ENCODE data around the gene ATP4B.

ATP4B gene

DNA sequence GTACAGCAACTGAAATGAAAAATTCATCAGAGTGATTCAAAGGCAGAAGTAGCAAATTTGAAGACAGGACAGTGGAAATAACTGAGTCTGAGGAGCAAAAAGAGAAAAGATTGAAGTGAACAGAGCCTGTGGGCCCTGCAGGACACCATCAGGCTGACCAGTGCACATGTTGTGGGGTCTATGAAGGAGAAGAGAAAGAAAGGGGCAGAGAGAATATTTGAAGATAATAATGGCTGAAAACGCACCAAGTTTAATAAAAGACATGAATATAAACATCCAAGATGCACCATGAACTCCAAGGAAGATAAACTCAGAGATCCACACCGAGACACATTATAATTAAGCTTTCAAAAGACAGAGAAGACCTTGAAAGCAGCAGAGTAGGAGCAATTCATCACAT, 15.4 kb downstream of the ATP4B start:
- no peak for DNase-seq (ENCODE audit: low read depth, low spot score)

DNA sequence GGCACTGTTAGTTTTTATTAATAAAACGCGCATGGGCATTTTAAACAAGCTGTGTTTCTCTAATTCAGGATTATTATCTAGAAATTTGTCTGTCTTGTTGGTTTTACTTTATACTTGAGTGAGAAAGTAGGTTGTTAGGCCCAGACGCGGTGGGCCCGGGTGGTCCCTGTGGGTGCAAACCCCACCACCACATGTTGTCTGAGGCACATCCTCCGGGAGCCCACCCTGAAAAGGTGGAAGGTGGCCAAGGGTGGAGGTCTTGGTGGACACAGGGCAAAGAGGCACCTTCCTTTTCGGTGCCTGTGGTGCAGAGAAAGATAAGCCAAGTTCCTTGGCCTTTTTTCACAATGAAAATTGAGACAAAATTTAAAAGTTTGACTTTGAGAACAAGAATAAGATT, 16.6 kb downstream of the ATP4B start:
- no peak for DNase-seq (ENCODE audit: low read depth, low spot score)

DNA sequence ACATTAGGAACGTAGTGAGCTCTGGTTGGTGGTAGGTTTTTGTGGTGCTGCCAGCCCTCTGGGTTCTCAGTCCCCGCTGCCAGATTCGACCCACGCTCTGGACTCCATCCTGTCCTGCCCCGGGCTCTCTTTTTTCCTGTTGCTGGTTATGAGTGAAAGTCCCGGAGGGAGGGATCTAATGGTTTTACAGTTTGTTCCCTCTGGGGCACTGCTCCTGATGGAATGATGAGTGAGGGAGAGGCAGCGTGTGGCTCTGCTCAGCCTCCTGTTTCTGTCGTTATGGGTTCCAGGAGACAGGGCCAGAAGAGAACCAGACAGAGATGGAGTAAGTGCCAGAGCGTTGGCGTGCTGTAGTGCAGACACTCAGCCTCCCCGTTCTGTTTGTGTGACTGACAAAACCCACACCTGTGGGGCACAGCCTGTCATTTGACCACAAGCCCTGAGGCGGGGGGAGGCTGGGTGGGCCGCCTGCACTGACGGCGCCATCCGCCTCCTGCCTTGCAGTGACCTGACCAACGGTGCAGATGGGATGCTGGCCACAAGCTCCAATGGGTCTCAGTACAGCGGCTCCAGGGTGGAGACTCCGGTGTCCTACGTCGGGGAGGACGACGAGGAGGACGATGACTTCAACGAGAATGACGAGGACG, 18.3 kb downstream of the ATP4B start:
- no peak for DNase-seq (ENCODE audit: low read depth, low spot score)

DNA sequence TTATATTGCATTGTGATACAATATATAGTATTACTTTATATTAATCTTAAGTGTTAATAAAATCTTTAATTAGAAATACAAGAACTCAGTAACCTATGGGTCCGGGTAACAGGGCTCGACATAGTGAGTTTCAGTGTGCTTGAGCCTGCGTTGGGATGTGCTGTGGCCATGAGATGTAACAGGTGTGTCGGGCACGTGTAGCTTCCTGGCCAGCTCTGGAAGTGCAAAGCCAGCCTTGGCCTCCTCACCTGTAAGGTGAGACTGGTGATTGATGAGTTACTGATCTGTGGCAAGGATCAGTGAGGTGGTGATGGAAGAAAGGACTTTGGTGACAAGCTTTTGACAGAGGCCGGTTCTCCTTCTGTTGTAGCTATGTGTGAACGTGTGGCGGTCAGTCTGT, 19.2 kb downstream of the ATP4B start:
- no peak for DNase-seq (ENCODE audit: low read depth, low spot score)

DNA sequence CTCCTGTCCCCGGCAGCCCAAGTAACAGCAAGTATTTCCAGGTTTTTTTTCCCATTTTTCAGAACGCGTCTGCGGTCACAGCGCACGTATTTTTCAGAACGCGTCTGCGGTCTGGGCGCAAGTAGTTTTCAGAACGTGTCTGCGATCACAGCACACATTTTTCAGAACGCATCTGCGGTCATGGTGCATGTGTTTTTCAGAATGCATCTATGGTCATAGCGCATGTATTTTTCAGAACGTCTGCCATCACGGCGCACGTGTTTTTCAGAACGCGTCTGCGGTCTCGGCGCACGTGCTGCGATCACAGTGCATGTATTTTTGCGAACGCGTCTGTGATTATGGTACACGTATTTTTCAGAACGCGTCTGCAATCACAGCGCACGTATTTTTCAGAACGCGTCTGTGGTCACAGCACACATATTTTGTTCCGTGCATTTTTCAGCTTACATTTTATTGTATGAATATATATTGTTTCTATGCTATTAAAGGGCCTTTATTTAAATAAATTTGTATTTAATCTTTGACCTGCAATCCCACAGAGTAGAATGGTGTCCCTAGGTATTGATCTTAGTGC, 19.7 kb downstream of the ATP4B start:
- DNase-seq (ENCODE audit: low read depth, low spot score), result no peak

DNA sequence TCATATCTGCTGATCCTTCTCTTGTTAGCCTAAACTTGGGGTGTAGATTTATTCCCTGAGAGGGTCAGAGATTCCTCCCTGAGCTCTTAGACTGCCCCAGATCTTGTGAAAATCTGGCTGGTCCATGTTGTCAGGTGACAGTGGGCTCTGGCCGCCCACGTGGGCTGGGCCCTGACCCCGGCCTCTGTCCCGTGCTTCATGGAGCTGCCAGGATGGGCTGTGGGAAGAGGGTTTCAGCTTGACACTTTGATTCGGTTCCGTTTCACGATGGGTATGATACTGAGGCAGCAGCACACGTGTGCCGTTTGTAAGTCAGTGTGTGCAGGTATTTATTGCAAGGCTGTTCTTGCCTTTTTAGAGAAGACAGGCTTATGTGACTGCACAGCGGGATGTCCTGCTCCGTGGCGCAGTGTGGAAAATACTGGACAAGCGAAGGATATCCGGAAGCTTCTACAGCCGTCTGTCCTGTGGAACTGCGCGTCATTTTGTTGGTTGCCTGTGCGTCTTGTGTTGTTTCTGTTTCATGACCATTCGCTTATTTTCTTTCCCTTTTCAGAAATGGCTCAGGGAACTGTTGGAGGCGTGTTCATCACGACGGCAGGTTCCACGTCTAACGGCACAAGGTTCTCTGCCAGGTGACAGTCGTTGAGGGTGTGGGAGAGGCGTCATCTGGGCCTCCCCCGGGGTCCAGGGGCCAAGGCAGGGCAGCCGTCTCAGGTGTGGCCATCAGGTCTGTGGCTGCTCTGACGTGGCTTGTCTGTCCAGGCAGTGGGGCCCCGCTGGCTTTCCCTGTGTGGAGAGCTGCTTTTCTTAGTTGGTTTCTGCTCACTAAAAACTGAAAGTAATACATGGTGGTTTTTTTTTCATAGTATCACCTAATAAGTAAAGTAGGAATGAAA, 20.5 kb downstream of the ATP4B start:
- no peak for DNase-seq (ENCODE audit: low read depth, low spot score)

DNA sequence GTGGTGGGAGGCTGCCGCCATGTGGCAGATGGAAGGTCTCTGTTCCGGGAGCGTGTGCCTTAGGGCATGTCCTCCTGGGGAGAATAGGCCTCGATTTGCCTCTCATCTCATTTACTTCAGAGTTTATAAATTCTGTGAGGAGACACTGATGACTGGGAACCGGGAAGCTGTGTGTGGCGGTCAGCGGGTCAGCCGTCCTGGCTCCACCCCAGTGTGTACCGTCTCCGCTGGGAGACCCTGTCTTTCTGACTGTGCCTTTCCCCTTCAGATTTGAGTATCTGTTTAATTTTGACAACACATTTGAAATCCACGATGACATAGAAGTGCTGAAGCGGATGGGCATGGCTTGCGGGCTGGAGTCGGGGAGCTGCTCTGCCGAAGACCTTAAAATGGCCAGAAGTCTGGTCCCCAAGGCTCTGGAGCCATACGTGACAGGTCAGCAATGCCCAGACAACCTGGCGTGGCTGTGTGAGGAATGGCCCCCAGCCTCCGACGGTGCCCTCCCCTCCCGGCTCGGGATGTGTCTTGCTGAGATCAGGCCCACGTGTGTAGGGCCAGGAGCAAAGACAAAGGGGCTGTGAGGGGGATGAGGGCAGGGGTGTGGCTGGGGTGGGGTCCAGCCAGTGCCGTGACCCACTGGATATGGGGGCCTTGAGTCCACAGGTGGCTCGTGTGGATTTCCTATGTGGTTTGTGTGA, 21.6 kb downstream of the ATP4B start:
- DNase-seq (ENCODE audit: low read depth, low spot score), result no peak

DNA sequence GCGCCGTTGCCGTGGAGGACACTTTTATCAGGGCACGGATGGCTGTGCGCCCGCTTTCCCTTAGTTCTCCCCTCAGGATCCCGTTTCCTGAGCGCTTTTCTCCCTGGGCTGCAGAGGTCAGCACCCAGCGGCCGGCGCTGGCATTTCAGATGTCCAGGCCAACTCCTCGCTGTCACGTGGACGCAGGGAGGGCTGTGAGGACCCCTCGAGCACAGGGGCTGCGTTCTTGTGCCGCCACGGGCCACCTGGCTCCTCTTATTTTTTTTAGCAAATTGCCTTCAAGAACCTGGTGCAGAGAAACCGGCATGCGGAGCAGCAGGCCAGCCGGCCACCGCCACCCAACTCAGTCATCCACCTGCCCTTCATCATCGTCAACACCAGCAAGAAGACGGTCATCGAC, 22.3 kb downstream of the ATP4B start:
- no peak for DNase-seq (ENCODE audit: low read depth, low spot score)

DNA sequence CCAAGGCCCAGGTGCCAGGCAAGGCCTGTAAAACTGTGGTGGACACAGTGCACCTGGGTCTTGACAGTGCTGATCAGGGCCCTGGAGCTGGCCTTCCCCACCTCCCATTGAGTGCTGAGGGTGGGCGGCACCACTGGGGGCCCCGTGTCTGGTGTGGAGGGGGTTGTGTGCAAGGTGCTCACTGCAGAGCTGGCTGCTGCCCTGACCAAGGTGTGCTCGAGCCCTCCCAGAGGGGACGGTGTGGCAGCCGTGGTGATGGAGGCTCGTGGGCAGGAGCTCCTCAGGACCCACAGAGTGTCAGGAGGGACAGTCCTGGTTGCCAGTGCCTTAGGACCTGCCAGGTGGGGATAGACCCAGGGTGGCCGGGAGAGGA, 23.0 kb downstream of the ATP4B start:
- no peak for DNase-seq (ENCODE audit: low read depth, low spot score)

DNA sequence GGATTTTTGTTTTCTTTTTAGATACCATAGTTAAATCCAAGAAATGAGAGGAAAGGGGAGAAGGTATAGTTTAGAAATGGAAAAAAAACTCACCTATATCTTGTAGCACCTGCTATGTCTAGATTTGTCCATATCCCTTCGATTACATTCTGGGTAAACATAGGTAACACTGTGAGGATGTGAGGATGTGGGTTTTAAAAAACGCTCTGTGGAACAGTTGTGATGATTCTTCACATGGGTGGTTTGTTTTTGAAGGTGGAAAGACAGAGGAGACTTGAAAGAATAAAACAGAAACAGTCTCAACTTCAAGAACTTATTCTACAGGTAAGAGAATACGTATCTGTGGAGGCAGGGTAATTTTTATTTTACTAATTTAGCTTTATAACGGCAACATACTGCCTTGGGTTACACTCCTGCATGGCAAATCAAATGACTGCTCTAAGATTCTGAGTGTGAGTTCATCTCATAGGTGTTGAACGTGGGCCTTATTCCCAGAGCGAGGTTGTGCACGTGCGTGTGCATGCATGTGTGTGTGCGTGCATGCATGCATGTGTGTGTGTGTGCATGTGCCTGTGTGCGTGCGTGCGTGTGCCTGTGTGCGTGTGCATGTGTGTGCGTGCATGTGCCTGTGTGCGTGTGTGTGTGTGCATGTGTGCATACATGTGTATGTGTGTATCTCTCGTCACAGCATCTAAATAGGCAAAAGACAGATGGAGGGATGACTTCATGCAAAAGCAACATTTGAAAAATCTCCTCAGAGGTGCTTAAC, 23.5 kb downstream of the ATP4B start:
- no peak for DNase-seq (ENCODE audit: low read depth, low spot score)

DNA sequence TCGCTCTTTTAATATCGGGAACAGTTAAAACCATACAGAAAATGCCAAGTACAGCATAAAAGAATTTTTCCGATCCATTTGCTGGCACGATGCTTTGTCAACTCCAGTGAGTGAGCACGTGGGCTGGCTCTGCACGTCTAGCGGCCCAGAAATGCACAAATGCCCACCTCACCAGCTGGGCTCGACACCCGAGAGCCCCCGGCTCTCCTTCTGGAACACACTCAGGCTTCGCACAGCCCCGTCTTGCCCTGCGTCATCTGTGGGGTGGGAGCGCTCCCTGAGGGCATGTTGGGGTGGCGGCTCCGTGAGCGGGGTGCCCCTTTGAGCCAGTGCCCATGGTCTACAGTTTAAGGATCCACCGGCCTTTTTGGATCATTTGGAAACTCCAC, 24.5 kb downstream of the ATP4B start:
- DNase-seq (ENCODE audit: low read depth, low spot score), result no peak

DNA sequence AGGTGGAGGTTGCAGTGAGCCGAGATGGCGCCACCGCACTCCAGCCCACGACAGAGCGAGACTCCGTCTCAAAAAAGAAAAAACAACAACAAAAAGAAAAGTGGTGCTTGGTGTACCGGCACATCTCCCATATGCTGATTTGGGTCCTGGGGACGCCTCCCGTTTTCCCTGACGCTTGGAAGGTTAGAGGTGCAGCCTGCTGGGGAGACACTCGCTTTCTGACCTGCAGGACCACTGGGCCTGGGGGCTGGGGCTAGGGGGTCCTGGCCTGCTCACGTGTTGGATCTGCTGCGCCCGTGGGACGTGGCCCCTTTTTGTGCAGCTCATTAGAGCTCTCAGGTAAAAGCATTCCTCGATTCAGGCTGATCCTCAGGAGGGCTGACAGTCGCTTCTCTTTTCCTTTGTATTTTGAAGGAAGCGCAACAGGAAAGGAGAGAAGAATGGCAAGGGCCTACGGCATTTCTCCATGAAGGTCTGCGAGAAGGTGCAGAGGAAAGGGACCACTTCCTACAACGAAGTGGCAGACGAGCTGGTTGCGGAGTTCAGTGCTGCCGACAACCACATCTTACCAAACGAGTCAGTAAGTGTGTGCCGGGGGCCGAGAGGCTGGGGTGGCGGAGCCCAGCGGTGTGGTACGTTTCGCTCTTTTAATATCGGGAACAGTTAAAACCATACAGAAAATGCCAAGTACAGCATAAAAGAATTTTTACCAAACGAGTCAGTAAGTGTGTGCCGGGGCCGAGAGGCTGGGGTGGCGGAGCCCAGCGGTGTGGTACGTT, 25.1 kb downstream of the ATP4B start:
- no peak for DNase-seq (ENCODE audit: low read depth, low spot score)

DNA sequence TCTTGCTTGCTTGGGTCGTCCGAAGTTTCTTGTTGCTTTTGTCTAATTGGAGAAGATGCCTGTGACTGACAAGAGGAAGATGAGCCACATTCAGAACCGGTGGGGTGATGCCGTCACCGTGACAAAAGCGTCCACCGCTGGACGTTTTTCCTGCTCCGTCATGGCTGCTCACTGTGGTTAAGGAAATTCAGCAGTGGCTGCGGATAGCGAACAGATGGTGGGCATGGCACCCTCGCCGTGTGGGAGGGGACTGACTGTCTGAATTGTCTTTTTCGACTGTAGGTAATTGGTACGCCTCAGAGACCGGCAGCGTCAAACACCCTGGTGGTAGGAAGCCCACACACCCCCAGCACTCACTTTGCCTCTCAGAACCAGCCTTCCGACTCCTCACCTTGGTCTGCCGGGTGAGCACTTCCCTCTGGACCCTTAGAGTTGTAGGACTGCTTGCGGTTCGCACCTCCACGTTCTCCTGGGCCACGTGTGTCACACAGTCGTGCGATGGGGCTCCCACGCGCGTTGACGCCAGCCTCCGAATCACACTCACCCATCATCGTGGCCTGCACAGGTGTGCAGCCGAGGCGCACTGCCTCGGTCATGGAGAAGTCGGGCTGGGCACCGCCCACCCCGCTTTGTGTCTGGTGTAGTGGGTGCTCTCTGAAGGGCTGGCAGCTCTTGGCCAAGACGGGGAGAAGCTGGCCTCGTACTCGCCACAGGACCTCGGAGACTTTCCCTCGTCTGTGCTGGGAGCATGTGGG, 26.5 kb downstream of the ATP4B start:
- no peak for DNase-seq (ENCODE audit: low read depth, low spot score)

DNA sequence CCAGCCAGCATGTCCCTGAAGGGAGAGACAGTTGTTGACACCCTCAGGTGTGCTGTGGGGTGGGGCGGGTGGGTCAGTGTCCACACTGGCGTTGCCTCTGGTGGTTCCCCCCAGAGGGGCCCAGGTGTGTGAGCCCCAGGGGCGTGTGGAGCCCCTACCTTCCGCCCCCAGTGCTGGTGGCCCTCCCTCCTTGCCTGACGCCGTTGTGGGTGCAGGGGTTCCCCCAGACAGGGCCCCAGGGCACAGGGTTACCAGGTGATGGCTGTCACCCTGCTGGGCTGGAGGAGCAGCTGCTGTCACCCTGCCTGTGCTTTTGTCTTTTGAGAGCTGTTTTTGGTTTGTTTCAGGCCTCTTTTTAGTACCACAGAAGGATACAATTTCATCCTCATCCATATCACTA, 27.2 kb downstream of the ATP4B start:
- no peak for DNase-seq (ENCODE audit: low read depth, low spot score)

DNA sequence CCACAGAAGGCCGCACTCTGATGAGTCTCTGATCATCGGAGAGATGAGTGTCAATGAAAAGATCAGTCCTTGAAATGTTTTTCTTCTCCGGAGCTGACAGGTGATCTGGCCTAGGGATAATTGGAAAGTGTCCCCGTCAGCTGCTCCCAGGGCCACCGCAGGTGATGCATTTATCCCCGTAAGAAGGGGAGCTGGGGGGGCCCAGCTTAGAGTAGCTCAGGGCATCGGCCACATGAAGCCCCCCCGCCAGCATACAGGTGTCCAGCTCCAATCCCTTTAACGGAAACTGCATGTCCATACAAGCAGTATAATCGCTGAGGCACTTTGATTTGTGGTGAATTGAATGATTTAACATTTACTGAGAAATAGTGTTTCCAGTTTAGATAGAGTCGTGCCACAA, 27.7 kb downstream of the ATP4B start:
- no peak for DNase-seq (ENCODE audit: low read depth, low spot score)

DNA sequence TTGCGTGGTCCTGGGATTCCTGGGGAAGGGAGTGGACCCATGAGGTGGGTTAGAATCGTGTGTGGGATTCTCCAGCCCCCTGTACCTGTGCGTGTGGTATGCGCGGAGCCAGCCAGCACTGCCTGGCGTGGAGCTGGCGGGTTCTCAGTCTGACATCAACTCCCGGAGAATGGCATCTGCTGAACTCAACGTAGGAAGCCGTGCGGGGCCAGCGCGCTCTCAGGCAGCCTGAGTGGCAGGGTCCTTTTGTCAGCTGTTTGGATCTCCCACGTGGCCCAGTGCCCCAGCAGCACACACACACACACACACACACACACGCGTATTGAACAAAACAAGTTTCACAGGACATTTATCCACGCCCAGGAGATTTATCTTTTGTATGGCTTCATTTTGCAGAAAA, 28.1 kb downstream of the ATP4B start:
- peak; percentile 27 for DNase-seq (ENCODE audit: low read depth, low spot score)

DNA sequence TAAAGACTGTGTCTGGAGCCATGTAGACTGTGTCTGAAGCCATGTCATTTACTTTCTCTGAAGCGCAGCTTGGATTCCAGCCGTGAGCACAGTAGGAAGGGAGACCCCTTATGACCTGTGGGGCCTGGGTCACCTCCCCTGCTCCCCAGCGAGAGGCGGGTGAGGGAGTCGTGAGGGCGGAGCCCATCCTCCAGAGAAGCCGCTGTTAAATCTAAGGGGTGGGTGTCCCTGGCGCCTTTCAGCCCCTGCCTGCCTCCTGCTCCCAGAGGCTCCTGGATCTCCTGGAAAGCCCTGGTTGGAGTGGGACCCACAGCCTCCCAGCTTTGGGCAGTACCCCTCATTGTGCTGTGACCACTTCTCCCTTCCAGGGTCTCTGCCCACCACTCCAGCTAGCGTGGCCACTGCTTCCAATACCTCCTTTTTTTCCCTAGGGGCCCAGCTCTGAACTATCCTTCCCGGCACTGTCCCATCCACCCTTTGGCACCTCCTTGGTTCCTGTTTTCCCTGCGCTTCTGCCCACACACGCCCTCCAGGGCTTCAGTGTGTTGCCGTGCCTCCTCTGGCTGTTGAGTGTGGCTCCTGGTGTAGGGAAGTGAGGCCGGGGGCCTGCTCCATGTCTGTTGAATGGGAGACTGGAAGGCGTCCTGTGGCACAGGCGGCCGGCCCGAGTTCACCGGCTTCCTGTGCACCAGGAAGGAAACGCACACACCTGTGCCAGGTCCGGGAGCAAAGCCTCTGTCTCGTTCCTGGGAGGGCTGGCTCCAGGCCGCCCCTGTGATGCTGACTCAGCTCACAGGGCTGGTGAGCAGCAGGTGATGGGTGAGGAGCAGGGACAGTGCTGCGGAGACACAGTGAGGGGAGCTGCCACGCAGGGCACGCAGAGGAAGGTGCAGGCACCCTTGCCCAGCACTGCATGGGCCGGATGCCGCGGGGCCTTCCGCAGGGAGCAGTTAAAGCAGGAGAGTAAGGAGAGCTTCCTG, 29.4 kb downstream of the ATP4B start:
- no peak for DNase-seq (ENCODE audit: low read depth, low spot score)

DNA sequence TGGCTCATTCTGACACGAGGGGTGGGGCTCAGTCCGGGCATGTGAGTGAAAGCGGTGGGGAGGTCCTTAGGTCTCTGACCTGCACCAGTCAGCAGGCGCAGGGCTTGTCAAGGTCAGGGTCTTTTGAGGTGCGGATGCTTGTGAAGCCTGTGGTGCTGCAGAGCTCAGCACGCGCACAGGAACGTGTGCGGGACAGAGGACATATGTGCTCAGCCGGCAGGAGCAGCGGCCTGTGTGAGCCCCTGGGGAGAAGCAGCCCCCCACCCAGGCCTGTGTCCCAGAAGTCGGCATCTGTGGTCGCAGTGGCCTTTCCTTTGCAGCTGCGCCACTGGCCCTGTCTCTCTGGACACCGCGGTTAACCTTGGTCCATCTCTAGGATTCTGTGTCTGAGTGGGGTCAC, 30.9 kb downstream of the ATP4B start:
- DNase-seq (ENCODE audit: low read depth, low spot score), result no peak
